HAP-1 (cell line): Measurements from ENCODE around the gene TMEM14B.

Experiments
- DNase-seq, 2 experiments: peaks; one replicate each; pipeline ENCODE4 v3.0.0-alpha.2; 2016 to 2020; ENCODE audit warnings: low spot score in 2 of 2
- H3K27me3 ChIP-seq: fragments of 250-450 bp; sonication (Bioruptor Pico); 2 replicates; pipeline ENCODE4 v1.5.1; 2020; ENCODE audit warnings: low read depth, mild to moderate bottlenecking, moderate library complexity
- H3K36me3 ChIP-seq: fragments of 250-450 bp; sonication (Bioruptor Pico); replicated peaks from 2 replicates; pipeline ENCODE4 v1.5.1; 2020; ENCODE audit warnings: mild to moderate bottlenecking
- H3K4me1 ChIP-seq: fragments of 250-450 bp; sonication (Bioruptor Pico); 2 replicates; pipeline ENCODE4 v1.5.1; 2020; ENCODE audit warnings: mild to moderate bottlenecking
- H3K4me3 ChIP-seq: fragments of 250-450 bp; sonication (Bioruptor Pico); 2 replicates; pipeline ENCODE4 v1.5.1; 2020; ENCODE audit warnings: mild to moderate bottlenecking, moderate library complexity
- H3K9me3 ChIP-seq: fragments of 250-450 bp; sonication (Bioruptor Pico); 2 replicates; pipeline ENCODE4 v1.5.1; 2020; ENCODE audit warnings: mild to moderate bottlenecking, moderate library complexity
- in situ Hi-C: fragments of 300-500 bp; cut with MboI; formaldehyde crosslinking; loops from 3 replicates; pipeline ENCODE4 v1.14.3; 2020; ENCODE audit warnings: low sequenced_read_pairs, inconsistent platforms, mixed read lengths

The TMEM14B gene

GRCh38 chr6:10759312-10759839 is 11.8 kb downstream of the TMEM14B start:
- in situ Hi-C loops: no loop called here
- DNase-seq: peak; percentile 66 to 82
- H3K4me1 ChIP-seq: peaks cover 2% of the 10 kb centered on the region; the same call in 1 of the 2 replicates
- H3K9me3 ChIP-seq: no peaks in the 10 kb centered on the region
- peaks cover 40% of the 10 kb centered on the region for H3K36me3 ChIP-seq
- H3K27me3 ChIP-seq: no peaks in the 10 kb centered on the region
- no peak overlapping the region for H3K4me3 ChIP-seq

GRCh38 chr6:10759884-10760329 is 12.3 kb downstream of the TMEM14B start:
- Histone ChIP-seq H3K4me3 (no peak overlapping the region), H3K9me3 (no peaks in the 10 kb centered on the region), H3K27me3 (no peaks in the 10 kb centered on the region), H3K36me3 (peaks cover 34% of the 10 kb centered on the region), H3K4me1 (peaks cover 2% of the 10 kb centered on the region; the same call in 1 of the 2 replicates)
- no peak for DNase-seq
- in situ Hi-C loops: no loop called here

GRCh38 chr6:10763006-10763405 is 15.4 kb downstream of the TMEM14B start:
- H3K4me3 ChIP-seq: no peak overlapping the region
- no peaks in the 10 kb centered on the region for H3K9me3 ChIP-seq
- in situ Hi-C loops: no loop called here
- no peaks in the 10 kb centered on the region for H3K27me3 ChIP-seq
- H3K36me3 ChIP-seq: peaks cover 6% of the 10 kb centered on the region
- DNase-seq: no peak
- H3K4me1 ChIP-seq: peaks cover 2% of the 10 kb centered on the region; the same call in 1 of the 2 replicates

GRCh38 chr6:10769419-10769818 is 21.8 kb downstream of the TMEM14B start:
- H3K4me3 ChIP-seq: no peak overlapping the region
- in situ Hi-C loops: no loop called here
- peaks cover 8% of the 10 kb centered on the region for H3K4me1 ChIP-seq
- H3K27me3 ChIP-seq: no peaks in the 10 kb centered on the region
- no peaks in the 10 kb centered on the region for H3K9me3 ChIP-seq
- H3K36me3 ChIP-seq: peaks cover 6% of the 10 kb centered on the region
- no peak for DNase-seq

GRCh38 chr6:10771371-10771894 is 23.8 kb downstream of the TMEM14B start:
- peaks cover 8% of the 10 kb centered on the region for H3K36me3 ChIP-seq
- no peak overlapping the region for H3K4me3 ChIP-seq
- H3K9me3 ChIP-seq: no peaks in the 10 kb centered on the region
- no peaks in the 10 kb centered on the region for H3K27me3 ChIP-seq
- in situ Hi-C loops: no loop called here
- peaks cover 8% of the 10 kb centered on the region for H3K4me1 ChIP-seq
- no peak for DNase-seq

- in situ Hi-C loops: loop anchor here (25.0 kb wide), 1 partner anchor 291 kb away; no protein-coding TSS in a partner anchor
- Histone ChIP-seq H3K4me3 (no peak overlapping the region), H3K36me3 (peaks cover 9% of the 10 kb centered on the region), H3K9me3 (no peaks in the 10 kb centered on the region), H3K27me3 (no peaks in the 10 kb centered on the region), H3K4me1 (peaks cover 1% of the 10 kb centered on the region)
- DNase-seq: no peak
Measured at GRCh38 chr6:10778230-10778629, 30.6 kb downstream of the TMEM14B start.

GRCh38 chr6:10779076-10779475 is 31.5 kb downstream of the TMEM14B start:
- Histone ChIP-seq H3K27me3 (no peaks in the 10 kb centered on the region), H3K4me3 (no peak overlapping the region), H3K9me3 (no peaks in the 10 kb centered on the region), H3K4me1 (no peaks in the 10 kb centered on the region), H3K36me3 (peaks cover 9% of the 10 kb centered on the region)
- in situ Hi-C loops: loop anchor here (25.0 kb wide), 1 partner anchor 292 kb away; no protein-coding TSS in a partner anchor
- DNase-seq: no peak

- Histone ChIP-seq H3K4me3 (no peak overlapping the region), H3K27me3 (no peaks in the 10 kb centered on the region), H3K36me3 (no peaks in the 10 kb centered on the region; the same call in 1 of the 2 replicates), H3K4me1 (no peaks in the 10 kb centered on the region), H3K9me3 (no peaks in the 10 kb centered on the region)
- no peak for DNase-seq
- in situ Hi-C loops: loop anchor here (25.0 kb wide), 1 partner anchor 304 kb away; no protein-coding TSS in a partner anchor
Measured at GRCh38 chr6:10791673-10792072, 44.1 kb downstream of the TMEM14B start.

GRCh38 chr6:10792101-10792500 is 44.5 kb downstream of the TMEM14B start:
- Histone ChIP-seq H3K9me3 (no peaks in the 10 kb centered on the region), H3K4me1 (no peaks in the 10 kb centered on the region), H3K36me3 (no peaks in the 10 kb centered on the region; the same call in 1 of the 2 replicates), H3K4me3 (no peak overlapping the region), H3K27me3 (no peaks in the 10 kb centered on the region)
- in situ Hi-C loops: loop anchor here (25.0 kb wide), 1 partner anchor 305 kb away; no protein-coding TSS in a partner anchor
- DNase-seq: no peak

GRCh38 chr6:10793035-10793434 is 45.4 kb downstream of the TMEM14B start:
- in situ Hi-C loops: loop anchor here (25.0 kb wide), 1 partner anchor 306 kb away; no protein-coding TSS in a partner anchor
- no peaks in the 10 kb centered on the region for H3K9me3 ChIP-seq
- no peaks in the 10 kb centered on the region for H3K4me1 ChIP-seq
- no peak overlapping the region for H3K4me3 ChIP-seq
- H3K27me3 ChIP-seq: no peaks in the 10 kb centered on the region
- no peak for DNase-seq
- no peaks in the 10 kb centered on the region; the same call in 1 of the 2 replicates for H3K36me3 ChIP-seq

- in situ Hi-C loops: loop anchor here (25.0 kb wide), 1 partner anchor 306 kb away; no protein-coding TSS in a partner anchor
- no peaks in the 10 kb centered on the region; the same call in 1 of the 2 replicates for H3K36me3 ChIP-seq
Measured at GRCh38 chr6:10793695-10794094, 46.1 kb downstream of the TMEM14B start.

GRCh38 chr6:10794239-10794638 is 46.6 kb downstream of the TMEM14B start:
- Histone ChIP-seq H3K36me3 (no peaks in the 10 kb centered on the region; the same call in 1 of the 2 replicates), H3K4me1 (no peaks in the 10 kb centered on the region), H3K9me3 (no peaks in the 10 kb centered on the region), H3K27me3 (no peaks in the 10 kb centered on the region), H3K4me3 (no peak overlapping the region)
- in situ Hi-C loops: loop anchor here (25.0 kb wide), 1 partner anchor 307 kb away; no protein-coding TSS in a partner anchor
- DNase-seq: no peak

More at GRCh38 chr6:10793695-10794094, 46.1 kb downstream of the TMEM14B start:
- no peak overlapping the region for H3K4me3 ChIP-seq
- H3K4me1 ChIP-seq: no peaks in the 10 kb centered on the region
- H3K27me3 ChIP-seq: no peaks in the 10 kb centered on the region
- no peaks in the 10 kb centered on the region for H3K9me3 ChIP-seq
- DNase-seq: no peak

GRCh38 chr6:10800810-10801209 is 53.2 kb downstream of the TMEM14B start:
- Histone ChIP-seq H3K9me3 (no peaks in the 10 kb centered on the region), H3K4me3 (no peak overlapping the region), H3K36me3 (no peaks in the 10 kb centered on the region), H3K27me3 (no peaks in the 10 kb centered on the region), H3K4me1 (no peaks in the 10 kb centered on the region; the same call in 1 of the 2 replicates)
- in situ Hi-C loops: no loop called here
- no peak for DNase-seq

- Histone ChIP-seq H3K4me1 (no peaks in the 10 kb centered on the region; the same call in 1 of the 2 replicates), H3K27me3 (no peaks in the 10 kb centered on the region), H3K4me3 (no peak overlapping the region), H3K9me3 (no peaks in the 10 kb centered on the region), H3K36me3 (no peaks in the 10 kb centered on the region)
- in situ Hi-C loops: no loop called here
- peak; percentile 59 to 72 for DNase-seq
Measured at GRCh38 chr6:10801224-10801848, 53.7 kb downstream of the TMEM14B start.
